ENCODE results near the gene ZSWIM8. TPM values are rescaled to one million over a fixed set of nuclear protein-coding genes. Genes with fewer than 3 reads are reported as not detected.
A peak's percentile ranks its signal among the peaks of the same experiment; 100 is the strongest.
"Not testable (repeated sequence)": the region's sequence is repeated elsewhere in the genome, so short reads cannot be mapped to it uniquely, and the experiment has no call there.

The ZSWIM8 gene
- total RNA-seq, 1 donor from 2014 or later = 91.5 TPM

- peak; percentile 87 for DNase-seq (ENCODE audit: low spot score)
These were observed 12.1 kb upstream of the ZSWIM8 start for GRCh38 chr10:73773152-73773879.

- DNase-seq (ENCODE audit: low spot score) = peak; percentile 41
These were observed 10.8 kb upstream of the ZSWIM8 start for GRCh38 chr10:73774637-73775036.

GRCh38 chr10:73779018-73779417 lies 6.4 kb upstream of the ZSWIM8 start:
- DNase-seq (ENCODE audit: low spot score) = no peak

GRCh38 chr10:73779539-73780197 lies 5.7 kb upstream of the ZSWIM8 start:
- no peak for DNase-seq (ENCODE audit: low spot score)

GRCh38 chr10:73780301-73780700 lies 5.1 kb upstream of the ZSWIM8 start:
- no peak for DNase-seq (ENCODE audit: low spot score)

GRCh38 chr10:73780966-73781365 lies 4.4 kb upstream of the ZSWIM8 start:
- DNase-seq (ENCODE audit: low spot score) = no peak

GRCh38 chr10:73781548-73781878 lies 3.9 kb upstream of the ZSWIM8 start:
- DNase-seq (ENCODE audit: low spot score) = no peak

GRCh38 chr10:73781879-73782748 lies 3.3 kb upstream of the ZSWIM8 start, which contains the start of gene CHCHD1:
Gene CHCHD1 (plus strand): TSS chr10:73782048. CDS start chr10:73782076, 28 bp downstream.
- peak; percentile 99 for DNase-seq (ENCODE audit: low spot score)

GRCh38 chr10:73782749-73783085 lies 2.7 kb upstream of the ZSWIM8 start:
- no peak for DNase-seq (ENCODE audit: low spot score)

GRCh38 chr10:73785721-73786511 lies 510 bp downstream of the ZSWIM8 start:
- DNase-seq (ENCODE audit: low spot score) = no peak

GRCh38 chr10:73786512-73786885 lies 1.1 kb downstream of the ZSWIM8 start:
- no peak for DNase-seq (ENCODE audit: low spot score)

- not testable (repeated sequence) for DNase-seq (ENCODE audit: low spot score)
These were observed 1.8 kb downstream of the ZSWIM8 start for GRCh38 chr10:73787031-73787800.

- DNase-seq (ENCODE audit: low spot score) = peak; percentile 68
These were observed 3.7 kb downstream of the ZSWIM8 start for GRCh38 chr10:73788864-73789658.

GRCh38 chr10:73789659-73790055 lies 4.3 kb downstream of the ZSWIM8 start:
- peak; percentile 73 for DNase-seq (ENCODE audit: low spot score)

- DNase-seq (ENCODE audit: low spot score) = no peak
These were observed 5.7 kb downstream of the ZSWIM8 start for GRCh38 chr10:73790886-73791625.

GRCh38 chr10:73791871-73792400 lies 6.5 kb downstream of the ZSWIM8 start:
- DNase-seq (ENCODE audit: low spot score) = no peak

GRCh38 chr10:73793456-73793855 lies 8.1 kb downstream of the ZSWIM8 start:
- no peak for DNase-seq (ENCODE audit: low spot score)

- not testable (repeated sequence) for DNase-seq (ENCODE audit: low spot score)
These were observed 10.1 kb downstream of the ZSWIM8 start for GRCh38 chr10:73795491-73795890.

- DNase-seq (ENCODE audit: low spot score) = not testable (repeated sequence)
These were observed 10.6 kb downstream of the ZSWIM8 start for GRCh38 chr10:73796035-73796434.

Measured in mesenteric fat pad (tissue), 1 donor.